Activated T-cell treated with anti-CD3 and anti-CD28 coated beads, Interleukin-2, amount 50 U/mL, for 72 hours (primary cell): ENCODE measurements around the gene PRR36. TPM values are rescaled to one million over a fixed set of nuclear protein-coding genes. Genes with fewer than 3 reads are reported as not detected.

ENCODE experiments used
- ATAC-seq, 2 donors: fragments of 150-1000 bp; cut with Tn5 transposase; replicated peaks in 1 of 2; 2 replicates each; pipeline ENCODE4 v1.10.0; 2021; ENCODE audit warnings: moderate library complexity in 2 of 2, mild to moderate bottlenecking in 1 of 2
- DNase-seq, 2 donors: peaks; one replicate each; pipeline ENCODE4 v3.0.0; 2021 to 2022; ENCODE audit warnings: mixed read lengths in 1 of 2
- H3K27ac Mint-ChIP-seq: one replicate; pipeline ENCODE4 v1.8.0; 2022; ENCODE audit warnings: mild to moderate bottlenecking, moderate library complexity, mixed read lengths
- H3K27me3 Mint-ChIP-seq: one replicate; pipeline ENCODE4 v1.8.0; 2022; ENCODE audit warnings: low read depth, mixed read lengths
- H3K36me3 Mint-ChIP-seq, 2 donors: one replicate each; pipeline ENCODE4 v1.8.0; 2022; ENCODE audit warnings: mixed read lengths in 2 of 2, mild to moderate bottlenecking in 1 of 2; ENCODE audit not compliant: insufficient read depth in 2 of 2
- H3K4me1 Mint-ChIP-seq: one replicate; pipeline ENCODE4 v1.8.0; 2022; ENCODE audit warnings: low read depth, mixed read lengths
- H3K4me3 Mint-ChIP-seq, 2 donors: one replicate each; pipeline ENCODE4 v1.8.0; 2022; ENCODE audit warnings: mild to moderate bottlenecking in 2 of 2, mixed read lengths in 2 of 2, moderate library complexity in 2 of 2
- H3K9me3 Mint-ChIP-seq, 2 donors: one replicate each; pipeline ENCODE4 v1.8.0; 2022; ENCODE audit warnings: mixed read lengths in 2 of 2
- total RNA-seq, 2 donors: library from RNA; stranded (reverse); gene quantifications; one replicate each; pipeline ENCODE4 v1.2.3, GENCODE V29; 2022

Gene PRR36
- total RNA-seq, 2 donors from 2014 or later, result 0.63 to 0.96 TPM

GRCh38 chr19:7841751-7842660 is 32.2 kb downstream of the PRR36 start:
- Mint-ChIP-seq H3K4me1 (no peaks in the 10 kb centered on the region), H3K4me3 (no peak overlapping the region), H3K36me3 (no peaks in the 10 kb centered on the region), H3K27ac (no peak overlapping the region), H3K9me3 (no peaks in the 10 kb centered on the region), H3K27me3 (no peaks in the 10 kb centered on the region)
- ATAC-seq (no peak), DNase-seq (no peak)

- H3K4me1 Mint-ChIP-seq, result no peaks in the 10 kb centered on the region
- DNase-seq (no peak), ATAC-seq (no peak)
- H3K27me3 Mint-ChIP-seq, result no peaks in the 10 kb centered on the region
- no peaks in the 10 kb centered on the region for H3K36me3 Mint-ChIP-seq
- no peaks in the 10 kb centered on the region for H3K9me3 Mint-ChIP-seq
- H3K4me3 Mint-ChIP-seq, result no peak overlapping the region
- no peak overlapping the region for H3K27ac Mint-ChIP-seq
These were observed 33.6 kb downstream of the PRR36 start for GRCh38 chr19:7840629-7841028.

GRCh38 chr19:7839476-7839875 is 34.7 kb downstream of the PRR36 start:
- Mint-ChIP-seq H3K4me3 (no peak overlapping the region), H3K27me3 (no peaks in the 10 kb centered on the region), H3K27ac (no peak overlapping the region), H3K36me3 (no peaks in the 10 kb centered on the region), H3K4me1 (no peaks in the 10 kb centered on the region), H3K9me3 (no peaks in the 10 kb centered on the region)
- DNase-seq (no peak), ATAC-seq (no peak)

- no peak overlapping the region for H3K27ac Mint-ChIP-seq
- peaks cover 25% of the 10 kb centered on the region for H3K4me1 Mint-ChIP-seq
- H3K9me3 Mint-ChIP-seq, result no peaks in the 10 kb centered on the region
- H3K4me3 Mint-ChIP-seq, result no peak overlapping the region
- H3K27me3 Mint-ChIP-seq, result peaks cover 8% of the 10 kb centered on the region
- H3K36me3 Mint-ChIP-seq, result no peaks in the 10 kb centered on the region
- ATAC-seq, result no peak
- DNase-seq, result no peak
These were observed 40.7 kb downstream of the PRR36 start for GRCh38 chr19:7833225-7834099.

- DNase-seq, result no peak
- no peak overlapping the region for H3K4me3 Mint-ChIP-seq
- H3K4me1 Mint-ChIP-seq, result peaks cover 25% of the 10 kb centered on the region
- no peak overlapping the region for H3K27ac Mint-ChIP-seq
- H3K27me3 Mint-ChIP-seq, result peaks cover 12% of the 10 kb centered on the region
- no peaks in the 10 kb centered on the region for H3K36me3 Mint-ChIP-seq
- ATAC-seq, result no peak
- H3K9me3 Mint-ChIP-seq, result no peaks in the 10 kb centered on the region
These were observed 41.4 kb downstream of the PRR36 start for GRCh38 chr19:7832781-7833180.

- DNase-seq (no peak), ATAC-seq (no peak)
- no peak overlapping the region for H3K27ac Mint-ChIP-seq
- H3K9me3 Mint-ChIP-seq, result no peaks in the 10 kb centered on the region
- H3K4me3 Mint-ChIP-seq, result peak overlapping the region in 1 of 2 donors; percentile 84
- peaks cover 25% of the 10 kb centered on the region for H3K4me1 Mint-ChIP-seq
- H3K27me3 Mint-ChIP-seq, result peaks cover 16% of the 10 kb centered on the region
- H3K36me3 Mint-ChIP-seq, result no peaks in the 10 kb centered on the region
These were observed 42.2 kb downstream of the PRR36 start for GRCh38 chr19:7832009-7832408.

- Mint-ChIP-seq H3K9me3 (no peaks in the 10 kb centered on the region), H3K27ac (no peak overlapping the region), H3K36me3 (no peaks in the 10 kb centered on the region), H3K27me3 (peaks cover 16% of the 10 kb centered on the region), H3K4me3 (peak overlapping the region; percentile 72 to 84), H3K4me1 (peaks cover 25% of the 10 kb centered on the region)
- no peak for DNase-seq
- ATAC-seq, result no peak
These were observed 42.7 kb downstream of the PRR36 start for GRCh38 chr19:7831452-7831851.

- Mint-ChIP-seq H3K27ac (no peak overlapping the region), H3K4me3 (peak overlapping the region; percentile 72 to 84), H3K9me3 (no peaks in the 10 kb centered on the region), H3K4me1 (peaks cover 25% of the 10 kb centered on the region), H3K36me3 (no peaks in the 10 kb centered on the region), H3K27me3 (peaks cover 16% of the 10 kb centered on the region)
- no peak for ATAC-seq
- no peak for DNase-seq
These were observed 43.4 kb downstream of the PRR36 start for GRCh38 chr19:7830823-7831222.

GRCh38 chr19:7830272-7830771 is 43.9 kb downstream of the PRR36 start:
- no peak for DNase-seq
- Mint-ChIP-seq H3K36me3 (no peaks in the 10 kb centered on the region), H3K9me3 (no peaks in the 10 kb centered on the region), H3K4me3 (peak overlapping the region; percentile 72 to 84), H3K4me1 (peaks cover 25% of the 10 kb centered on the region), H3K27ac (no peak overlapping the region), H3K27me3 (peaks cover 16% of the 10 kb centered on the region)
- ATAC-seq, result no peak

GRCh38 chr19:7829561-7830271 is 44.5 kb downstream of the PRR36 start, which contains the start of gene EVI5L:
Gene EVI5L, plus strand, starts transcription at chr19:7830218. Its CDS starts 16,325 bp downstream, at chr19:7846543.
- H3K27ac Mint-ChIP-seq, result peak within 1 kb of the TSS; percentile 83
- no peaks in the 10 kb centered on the region for H3K9me3 Mint-ChIP-seq

GRCh38 chr19:7829166-7829520 is 45.0 kb downstream of the PRR36 start:
- no peak for ATAC-seq
- peak overlapping the region; percentile 90 to 97 for H3K4me3 Mint-ChIP-seq
- H3K27me3 Mint-ChIP-seq, result peaks cover 16% of the 10 kb centered on the region
- no peaks in the 10 kb centered on the region for H3K36me3 Mint-ChIP-seq
- H3K9me3 Mint-ChIP-seq, result no peaks in the 10 kb centered on the region
- H3K4me1 Mint-ChIP-seq, result peaks cover 25% of the 10 kb centered on the region
- H3K27ac Mint-ChIP-seq, result peak overlapping the region; percentile 83
- DNase-seq, result no peak

More at GRCh38 chr19:7829561-7830271, 44.5 kb downstream of the PRR36 start, which contains the start of gene EVI5L:
- Mint-ChIP-seq H3K4me3 (peak within 1 kb of the TSS; percentile 90 to 97), H3K27me3 (peaks cover 16% of the 10 kb centered on the region), H3K36me3 (no peaks in the 10 kb centered on the region), H3K4me1 (peaks cover 25% of the 10 kb centered on the region)
- DNase-seq (peak; percentile 100), ATAC-seq (peak; percentile 87 to 89)

- Mint-ChIP-seq H3K27me3 (peaks cover 49% of the 10 kb centered on the region), H3K9me3 (no peaks in the 10 kb centered on the region), H3K36me3 (peaks cover 0 to 6% of the 10 kb centered on the region in 2 donors), H3K27ac (no peak overlapping the region), H3K4me3 (no peak overlapping the region), H3K4me1 (peaks cover 16% of the 10 kb centered on the region)
- ATAC-seq, result no peak
- DNase-seq, result no peak
These were observed 50.4 kb downstream of the PRR36 start for GRCh38 chr19:7823686-7824301.
